NCI-H748 (cell line): ENCODE data around the gene RNF43.
"Not testable (repeated sequence)": the region's sequence is repeated elsewhere in the genome, so short reads cannot be mapped to it uniquely, and the experiment has no call there.

Experiments
- DNase-seq: peaks from one replicate; lab custom pipeline; 2025; ENCODE audit not compliant: unreplicated experiment; lab: John Stamatoyannopoulos, UW

RNF43 gene

DNA sequence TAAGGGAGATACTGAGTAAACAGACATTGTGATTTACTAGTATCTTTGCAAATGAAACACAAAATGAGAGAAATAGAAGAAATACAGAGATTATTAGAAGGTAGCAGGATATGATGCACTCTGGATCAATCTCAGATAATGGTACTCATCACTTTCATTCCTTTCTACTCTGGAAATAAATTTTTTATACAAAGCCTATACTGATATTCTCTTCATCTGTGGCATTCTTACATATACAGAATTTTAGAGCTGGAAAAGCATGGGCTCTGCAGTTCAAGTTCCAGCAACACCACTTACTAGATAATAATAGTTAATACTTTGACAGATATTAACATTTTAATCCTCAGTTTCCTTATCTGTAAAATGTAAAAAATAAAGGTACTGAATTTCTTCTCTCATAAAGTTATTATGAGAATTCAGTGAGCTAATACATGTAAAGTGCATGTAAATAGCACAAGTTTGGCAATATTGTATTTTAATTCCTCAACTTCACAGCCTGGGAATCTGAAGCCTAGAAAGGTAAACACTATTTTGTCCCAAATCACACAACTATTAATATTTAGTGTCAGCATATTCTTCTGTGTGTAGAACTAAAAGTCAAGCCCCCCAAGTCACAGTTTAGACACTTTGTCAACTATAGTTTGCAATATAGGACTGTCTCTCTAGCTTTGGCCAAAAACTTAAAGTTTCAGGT, 6.5 kb downstream of the RNF43 start:
- DNase-seq, result no peak

- DNase-seq, result no peak
These were observed 7.9 kb downstream of the RNF43 start for GRCh38 chr17:58409432-58409831.

DNA sequence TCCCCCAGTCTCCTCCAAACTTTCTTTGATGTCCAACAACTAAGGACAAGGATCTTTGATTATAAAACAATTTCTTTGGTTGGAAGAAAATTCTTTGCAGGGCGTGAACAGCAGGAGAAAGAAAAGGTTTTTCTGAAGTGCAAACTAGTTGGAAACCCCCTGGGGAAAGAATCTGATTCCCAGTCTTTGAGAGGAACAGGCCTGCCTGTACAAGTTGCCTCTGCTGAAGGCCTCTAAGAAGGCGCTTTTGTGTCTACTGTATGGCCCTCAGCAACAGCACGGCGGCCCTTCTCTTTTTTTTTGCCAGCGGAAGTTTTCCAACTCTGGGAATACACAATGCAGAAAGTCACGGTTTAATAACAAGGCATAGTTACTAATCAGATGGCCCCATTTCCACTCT, 14.0 kb downstream of the RNF43 start:
- DNase-seq, result no peak

- DNase-seq, result no peak
These were observed 14.7 kb downstream of the RNF43 start for GRCh38 chr17:58402679-58403078.

GRCh38 chr17:58402047-58402446, 15.3 kb downstream of the RNF43 start:
- no peak for DNase-seq

DNA sequence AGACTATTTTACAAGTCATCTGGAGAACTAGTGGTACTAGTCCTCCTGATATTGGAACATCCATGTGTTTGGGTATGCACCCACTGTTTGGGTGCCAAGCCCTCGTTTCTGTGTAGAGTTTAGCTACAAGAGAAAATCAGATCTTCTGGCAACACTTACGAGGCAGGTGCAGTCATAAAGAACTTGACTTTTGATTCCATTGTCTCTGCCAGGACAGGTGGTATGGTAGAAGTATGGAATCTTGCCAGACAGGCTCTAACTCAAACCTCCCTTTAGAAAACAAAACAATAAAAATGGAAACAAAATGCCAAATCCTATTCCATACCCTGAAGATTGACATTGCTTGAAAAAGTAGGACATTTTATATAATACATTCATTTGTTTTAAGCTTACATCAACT, 16.0 kb downstream of the RNF43 start:
- DNase-seq, result no peak

DNA sequence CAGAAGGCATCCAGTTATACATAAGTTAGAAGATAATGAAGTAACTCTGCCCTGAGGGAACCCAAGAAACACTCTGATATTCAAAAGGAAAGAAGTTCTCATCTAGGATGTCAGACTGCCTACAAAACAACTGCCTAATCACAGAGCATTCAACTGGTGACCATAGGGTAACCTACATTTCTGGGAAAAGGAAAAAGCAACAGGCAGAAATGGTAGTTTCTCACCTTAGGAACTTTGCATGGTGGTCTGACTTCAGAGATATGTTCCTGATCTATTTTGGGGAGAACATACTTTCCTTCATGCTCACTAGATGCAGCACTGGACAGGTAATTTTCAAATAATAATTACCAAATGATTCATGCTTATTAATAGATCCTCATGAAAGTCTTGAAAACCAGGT, 16.5 kb downstream of the RNF43 start:
- no peak for DNase-seq

- DNase-seq, result no peak
These were observed 17.4 kb downstream of the RNF43 start for GRCh38 chr17:58399974-58400373.

DNA sequence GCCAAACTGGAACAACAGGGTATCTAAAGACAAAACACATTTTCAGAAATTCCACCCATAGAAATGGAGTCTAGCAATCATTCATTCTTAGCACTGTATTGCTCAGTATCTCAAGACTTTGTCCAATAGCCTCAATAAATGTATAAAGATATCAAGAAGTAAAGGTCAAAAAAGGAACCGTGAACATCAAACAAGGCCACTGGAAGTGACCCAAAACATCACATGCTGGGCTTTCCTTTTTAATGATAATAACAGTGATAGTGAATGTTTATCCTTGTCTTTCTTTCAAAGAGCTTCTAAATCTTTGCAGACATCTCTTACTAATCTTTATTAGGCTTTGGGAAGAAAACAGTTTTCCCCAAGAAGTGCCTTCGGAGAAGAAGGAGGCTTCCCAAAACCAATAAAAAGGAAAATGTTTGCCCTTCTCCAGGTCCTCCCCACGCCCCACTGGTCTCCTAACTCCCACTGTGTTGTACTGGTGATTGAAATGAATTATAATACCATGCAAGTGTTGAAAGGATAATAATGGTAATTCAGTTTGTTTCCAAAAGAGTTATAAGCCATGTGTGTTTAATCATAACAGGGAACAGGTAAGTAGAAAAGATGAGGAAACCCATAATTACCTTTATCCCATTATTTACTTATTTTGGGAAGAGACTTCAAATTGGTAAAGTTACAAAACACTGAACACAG, 18.6 kb downstream of the RNF43 start:
- no peak for DNase-seq

GRCh38 chr17:58397421-58397820, 19.9 kb downstream of the RNF43 start:
- DNase-seq, result not testable (repeated sequence)

GRCh38 chr17:58396173-58396572, 21.2 kb downstream of the RNF43 start:
- no peak for DNase-seq

- no peak for DNase-seq
These were observed 22.7 kb downstream of the RNF43 start for GRCh38 chr17:58394534-58395223.

- DNase-seq, result peak; percentile 95
These were observed 25.9 kb downstream of the RNF43 start for GRCh38 chr17:58391302-58391984.

DNA sequence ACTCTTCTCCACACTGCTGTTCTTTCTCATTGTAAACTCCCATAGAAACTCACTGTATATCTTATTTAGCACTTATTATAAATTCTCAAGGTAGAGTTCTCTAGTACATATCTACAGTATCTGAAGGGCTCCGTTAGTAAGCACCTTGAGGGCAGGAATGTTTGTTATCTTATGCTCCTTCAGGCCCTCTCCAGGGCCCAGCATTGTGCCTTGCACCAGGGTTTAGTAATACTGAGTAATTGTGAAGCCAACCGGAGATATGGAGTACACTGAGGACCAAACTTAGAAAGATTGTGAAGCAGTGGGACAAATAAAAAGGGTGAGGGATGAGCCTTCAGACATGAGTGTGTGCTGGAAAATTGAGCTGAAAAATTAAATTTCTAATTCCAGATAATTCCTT, 26.4 kb downstream of the RNF43 start:
- DNase-seq, result no peak

DNA sequence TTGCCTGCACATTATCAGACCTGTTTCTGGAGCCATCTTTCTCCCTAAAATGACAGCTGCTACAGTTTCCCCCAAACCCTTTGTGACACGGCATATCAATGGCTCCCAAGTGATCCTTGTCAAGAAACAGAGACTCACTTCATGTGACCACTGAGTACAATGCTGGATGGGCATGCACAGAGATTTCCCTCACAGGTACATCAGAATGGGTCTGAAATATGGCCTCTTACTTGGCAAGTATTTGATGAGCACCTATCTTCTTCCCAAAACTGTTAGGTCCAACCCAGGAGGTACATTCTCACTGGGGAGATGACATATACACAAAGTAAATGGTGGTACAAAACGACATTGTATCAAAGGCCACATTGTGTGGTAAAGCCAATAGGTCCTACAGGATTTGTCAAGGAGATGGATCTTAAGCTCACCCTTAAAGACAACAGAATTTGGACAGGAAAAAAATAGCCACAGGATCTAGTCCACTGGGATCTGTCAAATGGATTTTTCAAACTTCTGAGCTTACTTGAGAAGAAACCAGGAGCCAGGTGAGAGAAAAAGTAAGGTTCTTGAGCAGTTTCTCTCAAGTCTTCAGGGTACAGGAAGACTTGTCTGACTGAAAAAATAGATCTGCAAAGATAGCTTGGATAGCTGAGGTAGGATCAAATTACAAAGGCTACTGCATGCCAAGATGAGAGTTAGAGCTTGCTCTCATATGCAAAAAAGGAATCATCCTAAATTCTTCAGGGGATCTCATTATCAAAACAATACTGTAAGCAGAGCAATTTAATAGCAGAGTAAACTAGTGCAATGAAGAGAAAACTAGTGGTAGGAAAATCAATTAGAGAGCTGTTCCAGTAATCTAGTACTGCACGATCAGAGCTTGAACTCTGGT, 28.8 kb downstream of the RNF43 start:
- DNase-seq, result no peak

DNA sequence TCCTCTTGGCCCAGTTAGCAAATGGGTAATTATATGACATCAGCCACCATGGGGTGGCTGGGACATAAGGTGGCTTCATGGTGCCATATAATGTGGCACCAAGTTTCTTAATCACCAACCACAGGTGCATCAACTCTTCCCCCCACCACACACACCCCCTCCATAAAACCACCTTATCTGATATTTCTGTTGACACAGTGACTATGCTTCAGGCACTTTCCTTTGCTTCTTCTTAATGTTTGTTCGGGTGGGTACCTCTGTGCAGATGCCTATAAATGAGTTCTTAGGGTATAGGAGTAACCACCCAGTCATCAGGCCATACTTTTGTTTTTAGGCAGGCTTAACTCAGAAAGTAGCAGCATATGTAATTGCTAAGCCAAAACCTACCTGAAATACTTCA, 29.5 kb downstream of the RNF43 start:
- no peak for DNase-seq

- DNase-seq, result no peak
These were observed 30.6 kb downstream of the RNF43 start for GRCh38 chr17:58386708-58387107.

GRCh38 chr17:58385359-58385899, 31.9 kb downstream of the RNF43 start:
- DNase-seq, result no peak

- no peak for DNase-seq
These were observed 32.4 kb downstream of the RNF43 start for GRCh38 chr17:58384897-58385296.

GRCh38 chr17:58383892-58384462, 33.4 kb downstream of the RNF43 start:
- no peak for DNase-seq
